SIG-M5 treated with dmso at 0.1 percent for 504 hours (cell line): ENCODE results near the gene TMED6.
"Not testable (repeated sequence)": the region's sequence is repeated elsewhere in the genome, so short reads cannot be mapped to it uniquely, and the experiment has no call there.

Experiments used
- DNase-seq: peaks from one replicate; lab custom pipeline; 2025; ENCODE audit not compliant: unreplicated experiment; lab: John Stamatoyannopoulos, UW

The TMED6 gene

GRCh38 chr16:69363281-69363717 is 11.7 kb upstream of the TMED6 start:
- DNase-seq: no peak

GRCh38 chr16:69360070-69360469 is 8.5 kb upstream of the TMED6 start:
- not testable (repeated sequence) for DNase-seq

- DNase-seq: no peak
Observed at GRCh38 chr16:69350536-69351133, 951 bp downstream of the TMED6 start.

GRCh38 chr16:69349536-69349935 is 2.0 kb downstream of the TMED6 start:
- no peak for DNase-seq

- DNase-seq: no peak
Observed at GRCh38 chr16:69348222-69348621, 3.4 kb downstream of the TMED6 start.

- no peak for DNase-seq
Observed at GRCh38 chr16:69346683-69347082, 4.9 kb downstream of the TMED6 start.

GRCh38 chr16:69345923-69346322 is 5.7 kb downstream of the TMED6 start:
- DNase-seq: no peak

GRCh38 chr16:69344171-69344570 is 7.4 kb downstream of the TMED6 start:
- no peak for DNase-seq

GRCh38 chr16:69340095-69340644 is 11.4 kb downstream of the TMED6 start:
- no peak for DNase-seq

GRCh38 chr16:69339289-69340094 is 12.1 kb downstream of the TMED6 start, which contains the start of the genes COG8 and NIP7:
Gene COG8 (minus strand): TSS chr16:69339564. CDS start chr16:69339552, 12 bp downstream.
Gene NIP7 (plus strand): TSS chr16:69339772. CDS start chr16:69339830, 58 bp downstream.
- DNase-seq: peak; percentile 99

- no peak for DNase-seq
Observed at GRCh38 chr16:69338557-69339288, 12.9 kb downstream of the TMED6 start.

- DNase-seq: no peak
Observed at GRCh38 chr16:69334696-69335095, 16.9 kb downstream of the TMED6 start.

- peak; percentile 86 for DNase-seq
Observed at GRCh38 chr16:69330286-69331109, 21.1 kb downstream of the TMED6 start, which contains the start of gene PDF. Gene PDF (minus strand): TSS chr16:69330588. CDS start chr16:69330570, 18 bp downstream.

GRCh38 chr16:69329369-69330285 is 22.0 kb downstream of the TMED6 start:
- no peak for DNase-seq

GRCh38 chr16:69328854-69329316 is 22.7 kb downstream of the TMED6 start:
- peak; percentile 35 for DNase-seq

GRCh38 chr16:69327585-69328310 is 23.8 kb downstream of the TMED6 start:
- DNase-seq: no peak

GRCh38 chr16:69326172-69326873 is 25.3 kb downstream of the TMED6 start:
- DNase-seq: no peak

GRCh38 chr16:69325784-69326171 is 25.8 kb downstream of the TMED6 start:
- DNase-seq: no peak
